ENCODE results near the gene MAEA. TPM values are rescaled to one million over a fixed set of nuclear protein-coding genes. Genes with fewer than 3 reads are reported as not detected.
A peak's percentile ranks its signal among the peaks of the same experiment; 100 is the strongest.

Gene MAEA
- total and polyA plus RNA-seq, 10 of the 15 experiments (the other 5 are each of a cell fraction or from before 2014, with no cell fraction given) = 3.6 to 67.1 (median 54.6) TPM

DNA sequence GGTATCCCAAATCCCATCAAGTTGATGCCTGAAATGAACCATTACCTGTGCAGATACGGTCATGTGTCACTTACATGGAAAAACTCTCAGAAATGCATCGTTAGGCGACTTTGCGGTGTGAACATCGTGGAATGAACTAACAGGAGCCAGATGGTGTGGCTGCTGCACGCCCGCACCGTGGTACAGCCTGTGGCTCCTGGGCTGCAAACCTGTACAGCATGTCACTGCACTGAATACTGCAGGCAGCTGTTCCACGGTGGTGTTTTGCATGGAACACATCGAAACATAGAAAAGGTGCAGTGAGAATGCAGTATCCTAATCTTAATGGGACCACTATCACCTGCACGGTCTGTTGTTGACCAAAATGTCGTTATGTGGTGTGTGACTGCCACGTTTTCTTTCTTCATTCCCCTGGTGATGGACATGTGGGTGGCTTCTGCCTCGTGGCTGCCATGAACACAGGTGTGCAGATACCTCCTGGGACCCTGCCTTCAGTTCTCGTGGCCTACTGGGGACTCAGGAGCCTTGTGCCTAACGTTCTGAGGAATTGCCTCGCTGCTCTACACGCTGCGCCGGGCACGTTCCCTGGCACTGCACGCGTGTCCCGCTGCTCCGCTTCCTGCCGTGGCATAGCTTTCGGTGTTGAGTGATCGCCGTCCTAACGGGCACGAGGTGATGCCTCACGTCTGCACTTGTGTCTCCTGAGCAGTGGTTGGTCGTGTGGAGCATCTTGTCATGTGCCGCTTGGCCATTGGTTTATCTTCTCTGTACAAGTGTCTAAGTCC is 18.5 kb downstream of the MAEA start:
- Histone ChIP-seq H3K4me3 (0 out of 2 replicates have a peak overlapping the region, but pooled peaks have one; percentile 58), H3K4me2 (ENCODE audit: control insufficient read depth, insufficient read depth) (peak overlapping the region; percentile 23; the same call in 1 of the 2 replicates), H2AFZ (ENCODE audit: control insufficient read depth, low read depth, low read length) (no peak overlapping the region), H3K27ac (ENCODE audit: control insufficient read depth, insufficient read depth) (no peak overlapping the region), H3K9me3 (replicated peaks; ENCODE audit: control insufficient read depth, insufficient read depth, low read length) (no peaks in the 10 kb centered on the region; the same call in 2 of the 3 replicates), H3K79me2 (ENCODE audit: control insufficient read depth, insufficient read depth, low read length) (peaks cover 30% of the 10 kb centered on the region), H3K9ac (ENCODE audit: control insufficient read depth, insufficient read depth, low read length) (no peak overlapping the region), H3K36me3 (ENCODE audit: control insufficient read depth in 2 of 2, insufficient read depth in 2 of 2, low read length in 1 of 2) (peaks cover 6 to 7% of the 10 kb centered on the region in 2 experiments; a peak in 3 of 4 replicates), H4K20me1 (ENCODE audit: control insufficient read depth, insufficient read depth) (no peaks in the 10 kb centered on the region), H3K27me3 (replicated peaks in 1 of 2; ENCODE audit: control insufficient read depth in 2 of 2, insufficient read depth in 2 of 2, low read length in 1 of 2) (no peaks in the 10 kb centered on the region), H3K4me1 (ENCODE audit: control insufficient read depth, insufficient read depth, low read length) (no peaks in the 10 kb centered on the region; the same call in 1 of the 2 replicates)
- SMC1A ChIA-PET (ENCODE audit: uncharacterized antibody, unreplicated experiment) = interaction anchor here (2.2 kb wide), 1 partner anchor 18 kb away, joined by 8 read pairs; the partner anchor contains the start of gene MAEA
- RAD21 ChIA-PET (ENCODE audit: unreplicated experiment) = no interaction called here
- no peak for ATAC-seq
- in situ Hi-C loops (cut with MboI) (no loop called here), intact Hi-C loops (cut with micrococcal nuclease; ENCODE audit: unreplicated experiment) (no loop called here)
- FAIRE-seq = no peak
- CTCF ChIA-PET = interaction anchor here (1.0 to 1.5 kb wide), 3 partner anchors 19 to 177 kb away, joined by 3 to 6 read pairs (median 5); partner anchors contain the start of genes MAEA and UVSSA
- WGBS (ENCODE audit: insufficient coverage, insufficient replicate concordance, low lambda C conversion rate, missing lambda C conversion rate) = 95% methylated on average over 33 of the region's 34 CpGs
- POLR2A ChIA-PET = interaction anchor here (1.2 to 1.4 kb wide), 2 partner anchors 15 to 19 kb away, joined by 7 to 8 read pairs; partner anchors contain the start of gene MAEA
- no peak for DNase-seq (ENCODE audit: low read depth, low spot score)
- TF ChIP-seq EZH2 (IDR thresholded peaks at IDR 0.05; ENCODE audit: borderline replicate concordance, control insufficient read depth, low read depth, low read length) = no peak
- TF ChIP-seq POLR2A (IDR thresholded peaks at IDR 0.05; ENCODE audit: low read depth, low read length) = 0 out of 2 replicates have a peak, but pooled peaks have one; percentile 47
- BruUV-seq (replicated peaks) = no TSS peak

GRCh38 chr4:1309261-1310010 is 19.7 kb downstream of the MAEA start:
- Histone ChIP-seq H3K36me3 (ENCODE audit: control insufficient read depth in 2 of 2, insufficient read depth in 2 of 2, low read length in 1 of 2) (peaks cover 7 to 11% of the 10 kb centered on the region in 2 experiments; a peak in 3 of 4 replicates), H3K9ac (ENCODE audit: control insufficient read depth, insufficient read depth, low read length) (no peak overlapping the region), H3K79me2 (ENCODE audit: control insufficient read depth, insufficient read depth, low read length) (peaks cover 30% of the 10 kb centered on the region), H3K27me3 (replicated peaks in 1 of 2; ENCODE audit: control insufficient read depth in 2 of 2, insufficient read depth in 2 of 2, low read length in 1 of 2) (no peaks in the 10 kb centered on the region), H3K4me2 (ENCODE audit: control insufficient read depth, insufficient read depth) (peak overlapping the region; percentile 12; the same call in 1 of the 2 replicates), H3K4me1 (ENCODE audit: control insufficient read depth, insufficient read depth, low read length) (no peaks in the 10 kb centered on the region; the same call in 1 of the 2 replicates), H3K4me3 (peak overlapping the region; percentile 58), H3K9me3 (replicated peaks; ENCODE audit: control insufficient read depth, insufficient read depth, low read length) (no peaks in the 10 kb centered on the region; the same call in 2 of the 3 replicates), H4K20me1 (ENCODE audit: control insufficient read depth, insufficient read depth) (no peaks in the 10 kb centered on the region), H2AFZ (ENCODE audit: control insufficient read depth, low read depth, low read length) (peak overlapping the region; percentile 36), H3K27ac (ENCODE audit: control insufficient read depth, insufficient read depth) (0 out of 2 replicates have a peak overlapping the region, but pooled peaks have one; percentile 11)
- no TSS peak for BruUV-seq (replicated peaks)
- 69% methylated on average over 36 of the region's 36 CpGs for WGBS (ENCODE audit: insufficient coverage, insufficient replicate concordance, low lambda C conversion rate, missing lambda C conversion rate)
- peak; percentile 99 for ATAC-seq
- ChIA-PET RAD21 (ENCODE audit: unreplicated experiment) (no interaction called here), POLR2A (interaction anchor here (0.5 to 1.4 kb wide), 3 partner anchors 17 to 25 kb away, joined by 3 to 8 read pairs (median 7); partner anchors contain the start of gene MAEA), SMC1A (ENCODE audit: uncharacterized antibody, unreplicated experiment) (interaction anchor here (2.2 kb wide), 1 partner anchor 20 kb away, joined by 8 read pairs; the partner anchor contains the start of gene MAEA), CTCF (interaction anchor here (0.7 to 1.5 kb wide), 5 partner anchors 9 to 180 kb away, joined by 3 to 6 read pairs (median 3); partner anchors contain the start of genes MAEA and UVSSA)
- DNase-seq (ENCODE audit: low read depth, low spot score) = peak; percentile 28
- intact Hi-C loops (cut with micrococcal nuclease; ENCODE audit: unreplicated experiment) = no loop called here
- in situ Hi-C loops (cut with MboI) = no loop called here
- no peak for FAIRE-seq
- TF ChIP-seq RAD51 (IDR thresholded peaks at IDR 0.05) (peak; percentile 86), NR2F1 (conservative IDR thresholded peaks at IDR 0.05) (no peak), GABPA (IDR thresholded peaks at IDR 0.05; ENCODE audit: low read depth) (peak; percentile 74), CREM (IDR thresholded peaks at IDR 0.05; ENCODE audit: low read depth) (no peak), SMAD1 (IDR thresholded peaks at IDR 0.05; ENCODE audit: low read depth, partially characterized antibody) (no peak), ATF3 (IDR thresholded peaks at IDR 0.05; ENCODE audit: borderline replicate concordance, extremely low read depth, low read depth, low read length) (peak; percentile 56; the same call in 1 of the 2 replicates), IKZF2 (IDR thresholded peaks at IDR 0.05) (no peak), RELA (IDR thresholded peaks at IDR 0.05; ENCODE audit: borderline replicate concordance, partially characterized antibody) (peak; percentile 10)
- TF ChIP-seq, protein P1, sequence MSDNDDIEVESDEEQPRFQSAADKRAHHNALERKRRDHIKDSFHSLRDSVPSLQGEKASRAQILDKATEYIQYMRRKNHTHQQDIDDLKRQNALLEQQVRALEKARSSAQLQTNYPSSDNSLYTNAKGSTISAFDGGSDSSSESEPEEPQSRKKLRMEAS (IDR thresholded peaks at IDR 0.05; ENCODE audit: low read depth, low read length) = peak; percentile 51; the same call in 1 of the 2 replicates
- TF ChIP-seq, protein P2, sequence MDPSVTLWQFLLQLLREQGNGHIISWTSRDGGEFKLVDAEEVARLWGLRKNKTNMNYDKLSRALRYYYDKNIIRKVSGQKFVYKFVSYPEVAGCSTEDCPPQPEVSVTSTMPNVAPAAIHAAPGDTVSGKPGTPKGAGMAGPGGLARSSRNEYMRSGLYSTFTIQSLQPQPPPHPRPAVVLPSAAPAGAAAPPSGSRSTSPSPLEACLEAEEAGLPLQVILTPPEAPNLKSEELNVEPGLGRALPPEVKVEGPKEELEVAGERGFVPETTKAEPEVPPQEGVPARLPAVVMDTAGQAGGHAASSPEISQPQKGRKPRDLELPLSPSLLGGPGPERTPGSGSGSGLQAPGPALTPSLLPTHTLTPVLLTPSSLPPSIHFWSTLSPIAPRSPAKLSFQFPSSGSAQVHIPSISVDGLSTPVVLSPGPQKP (IDR thresholded peaks at IDR 0.05; ENCODE audit: low read depth, low read length) = 0 out of 2 replicates have a peak, but pooled peaks have one; percentile 21

Data from GM12878 (cell line).